A549 (cell line): ENCODE results near the gene CDH11.

Experiments used
- CBX2 ChIP-seq: fragments of 200-600 bp; sonication (generic); IDR thresholded peaks from 2 replicates; pipeline ENCODE4 v1.6.1; 2016; ENCODE audit warnings: low read depth, mild to moderate bottlenecking, borderline replicate concordance
- CBX8 ChIP-seq: fragments of 200-600 bp; sonication (generic); IDR thresholded peaks from 2 replicates; pipeline ENCODE4 v1.6.1; 2016
- CHD4 ChIP-seq: fragments of 200-600 bp; sonication (generic); IDR thresholded peaks from 2 replicates; pipeline ENCODE4 v1.6.1; 2016; ENCODE audit warnings: antibody characterized with exemption, mild to moderate bottlenecking, borderline replicate concordance
- CTCF ChIP-seq: fragments of >200 bp; sonication (Bioruptor Twin); formaldehyde crosslinking; IDR thresholded peaks from 3 replicates; pipeline ENCODE4 v1.5.1; 2016
- KDM1A ChIP-seq: fragments of 200-600 bp; sonication (generic); IDR thresholded peaks from 2 replicates; pipeline ENCODE4 v1.6.1; 2016; ENCODE audit warnings: low read depth, mild to moderate bottlenecking
- MAZ ChIP-seq: fragments of 150-350 bp; IDR thresholded peaks from 2 replicates; pipeline ENCODE4 v1.6.1; 2014; ENCODE audit warnings: antibody characterized with exemption, low read depth, low read length, borderline replicate concordance
- POLR2A ChIP-seq: IDR thresholded peaks from 2 replicates; pipeline ENCODE4 v1.6.1; 2012; ENCODE audit warnings: mild to moderate bottlenecking, low read length
- RAD21 ChIP-seq, 2 experiments: fragments of >200 bp in 1 of 2; sonication (Bioruptor Twin) in 1 of 2; formaldehyde crosslinking in 1 of 2; IDR thresholded peaks in 1 of 2; conservative IDR thresholded peaks in 1 of 2; 2 replicates in 1 of 2; 3 replicates in 1 of 2; pipeline ENCODE4 v1.6.1; 2012 to 2018; ENCODE audit warnings: inconsistent platforms in 1 of 2
- SREBF2 ChIP-seq: fragments of 450-650 bp; IDR thresholded peaks from 2 replicates; pipeline ENCODE4 v1.6.1; 2014; ENCODE audit warnings: mild to moderate bottlenecking, moderate library complexity
- TFCP2L1 ChIP-seq: fragments of 250-450 bp; sonication (Bioruptor Pico); IDR thresholded peaks from 2 replicates; pipeline ENCODE4 v1.5.0; 2021; ENCODE audit warnings: mild to moderate bottlenecking
- USF2 ChIP-seq: fragments of 450-650 bp; IDR thresholded peaks from 2 replicates; pipeline ENCODE4 v1.6.1; 2014; ENCODE audit warnings: antibody characterized with exemption

GRCh38 chr16:65116818-65117430, 4.9 kb downstream of the CDH11 start:
- TF ChIP-seq CTCF (no peak), KDM1A (no peak), CBX2 (no peak), MAZ (no peak), POLR2A (no peak), SREBF2 (no peak), RAD21 (conservative IDR thresholded peaks at IDR 0.05 in 1 of 2, IDR thresholded peaks at IDR 0.05 in 1 of 2) (no peak), USF2 (no peak), CBX8 (no peak), CHD4 (no peak), TFCP2L1 (CRISPR knock-in tag) (no peak)
